GM23338 (cell line): ENCODE measurements around the gene PAX5. TPM values are rescaled to one million over a fixed set of nuclear protein-coding genes. Genes with fewer than 3 reads are reported as not detected.

Source experiments
- ATAC-seq: fragments of 200-7000 bp; cut with Tn5 transposase; 3 replicates; pipeline ENCODE4 v1.9.1; 2020
- DNase-seq: peaks from one replicate; pipeline ENCODE4 v3.0.0-alpha.2; 2015; ENCODE audit warnings: low spot score
- H2AFZ ChIP-seq: fragments of 200-600 bp; sonication (generic); 2 replicates; pipeline ENCODE4 v1.8.0; 2016; ENCODE audit warnings: antibody characterized with exemption, mild to moderate bottlenecking, moderate library complexity
- H3F3A ChIP-seq: fragments of 200-600 bp; sonication (generic); replicated peaks from 2 replicates; pipeline ENCODE4 v1.8.0; 2017; ENCODE audit warnings: antibody characterized with exemption, mixed run types, low read depth
- H3K27ac ChIP-seq: fragments of 200-600 bp; sonication (generic); 2 replicates; pipeline ENCODE4 v1.6.1; 2016; ENCODE audit warnings: low read depth
- H3K27me3 ChIP-seq: fragments of 200-600 bp; sonication (generic); 2 replicates; pipeline ENCODE4 v1.8.0; 2016; ENCODE audit warnings: mild to moderate bottlenecking, mixed run types, moderate library complexity; ENCODE audit not compliant: insufficient read depth
- H3K36me3 ChIP-seq: fragments of 200-600 bp; sonication (generic); 2 replicates; pipeline ENCODE4 v1.8.0; 2016; ENCODE audit warnings: mild to moderate bottlenecking; ENCODE audit not compliant: insufficient read depth
- H3K4me1 ChIP-seq: fragments of 200-600 bp; sonication (generic); 2 replicates; pipeline ENCODE4 v1.8.0; 2016; ENCODE audit warnings: mild to moderate bottlenecking, moderate library complexity; ENCODE audit not compliant: insufficient read depth
- H3K4me2 ChIP-seq: fragments of 200-600 bp; sonication (generic); 2 replicates; pipeline ENCODE4 v1.7.1; 2017; ENCODE audit warnings: mixed run types
- H3K4me3 ChIP-seq: fragments of 200-600 bp; sonication (generic); 2 replicates; pipeline ENCODE4 v1.6.1; 2016; ENCODE audit warnings: mixed run types
- H3K79me2 ChIP-seq: fragments of 200-600 bp; sonication (generic); replicated peaks from 2 replicates; pipeline ENCODE4 v1.8.0; 2017; ENCODE audit warnings: mild to moderate bottlenecking; ENCODE audit not compliant: insufficient read depth
- H3K9me2 ChIP-seq: fragments of 200-600 bp; sonication (generic); 2 replicates; pipeline ENCODE4 v1.8.0; 2017; ENCODE audit not compliant: insufficient read depth
- H4K20me1 ChIP-seq: fragments of 200-600 bp; sonication (generic); replicated peaks from 2 replicates; pipeline ENCODE4 v1.8.0; 2017; ENCODE audit warnings: mild to moderate bottlenecking; ENCODE audit not compliant: insufficient read depth
- H3K27ac Mint-ChIP-seq: 2 replicates; pipeline ENCODE4 v1.8.0; 2020; ENCODE audit warnings: inconsistent platforms, mild to moderate bottlenecking, moderate library complexity, mixed read lengths
- H3K27me3 Mint-ChIP-seq: 3 replicates; pipeline ENCODE4 v1.8.0; 2022; ENCODE audit warnings: low read depth, mild to moderate bottlenecking, moderate library complexity, mixed read lengths, inconsistent platforms; ENCODE audit not compliant: insufficient read depth, poor library complexity
- H3K36me3 Mint-ChIP-seq: 3 replicates; pipeline ENCODE4 v1.8.0; 2021; ENCODE audit warnings: low read depth, mild to moderate bottlenecking, inconsistent platforms, moderate library complexity, mixed read lengths
- H3K4me1 Mint-ChIP-seq: 3 replicates; pipeline ENCODE4 v1.8.0; 2020; ENCODE audit warnings: mild to moderate bottlenecking, inconsistent platforms, mixed read lengths
- H3K4me3 Mint-ChIP-seq: 3 replicates; pipeline ENCODE4 v1.8.0; 2021; ENCODE audit warnings: moderate library complexity, mild to moderate bottlenecking, inconsistent platforms, mixed read lengths
- H3K9me3 Mint-ChIP-seq: 3 replicates; pipeline ENCODE4 v1.8.0; 2020; ENCODE audit warnings: moderate library complexity, mild to moderate bottlenecking, inconsistent platforms, mixed read lengths
- EZH2 ChIP-seq: fragments of 200-600 bp; sonication (generic); IDR thresholded peaks from one replicate; pipeline ENCODE4 v1.8.0; 2017; ENCODE audit warnings: antibody characterized with exemption, mild to moderate bottlenecking, low read depth; ENCODE audit not compliant: unreplicated experiment
- NANOG ChIP-seq: IDR thresholded peaks from 2 replicates; pipeline ENCODE4 v1.6.1; 2016; ENCODE audit warnings: antibody characterized with exemption, borderline replicate concordance
- polyA plus RNA-seq: library from polyadenylated mRNA; unstranded; fragments of >200 nt; fragmentation: Nextera tagmentation; extraction: Ambion mirVana; gene quantifications from 2 replicates; pipeline ENCODE4 v1.2.1, GENCODE V29; 2016
- total RNA-seq: library from RNA; depleted of rRNA; stranded (reverse); fragments of >200 nt; shearing (Covaris generic); gene quantifications from 2 replicates; pipeline ENCODE4 v1.2.3, GENCODE V29; 2014
- TF ChIP-seq, protein P1 (sequence below), 2 experiments: fragments of 200-600 bp in 1 of 2; sonication (generic) in 1 of 2; conservative IDR thresholded peaks; 2 replicates each; pipeline versions ENCODE4 v1.5.1 to v1.6.1; 2016 to 2017; ENCODE audit warnings: antibody characterized with exemption in 2 of 2, low read depth in 2 of 2, mild to moderate bottlenecking in 2 of 2, moderate library complexity in 1 of 2
- TF ChIP-seq, protein P2 (sequence below): fragments of 250-450 bp; sonication (Bioruptor Pico); IDR thresholded peaks from 2 replicates; pipeline ENCODE4 v1.5.0; 2020; ENCODE audit warnings: mild to moderate bottlenecking, moderate library complexity

The PAX5 gene
- total and polyA plus RNA-seq, 2 experiments from 2014 or later = 0.17 to 0.60 TPM

DNA sequence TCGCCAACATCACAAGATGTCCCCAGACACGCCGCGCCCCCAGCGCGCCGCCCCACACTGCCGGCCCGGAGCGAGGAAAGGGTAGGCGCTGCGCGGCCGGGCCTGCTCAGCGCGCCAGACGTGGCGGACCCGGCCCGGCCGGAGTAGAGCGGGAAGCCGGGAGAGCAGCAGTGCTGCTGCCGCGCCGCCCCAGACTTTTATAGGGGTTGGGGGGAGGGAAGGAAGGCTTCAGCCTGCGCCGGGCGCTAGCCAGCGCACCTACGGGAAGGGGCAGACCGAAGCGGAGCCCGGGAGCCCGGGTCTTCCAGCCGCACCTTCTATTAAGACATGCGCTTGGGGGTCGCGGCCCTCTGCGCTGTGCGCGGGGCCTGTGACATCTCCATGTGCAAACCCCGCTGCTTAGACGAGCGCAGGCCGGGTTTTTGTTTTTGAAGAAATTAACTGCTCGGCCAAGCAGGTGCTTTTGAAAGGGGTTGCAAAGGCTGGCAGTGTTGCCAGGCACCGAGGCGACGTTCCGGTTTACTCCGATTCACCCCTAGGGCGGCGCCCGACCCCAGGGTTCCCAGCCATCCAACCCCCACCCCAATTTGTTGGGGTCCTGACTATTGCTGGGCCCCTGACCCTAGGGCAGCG is 353 bp upstream of the PAX5 start (continued):
- TF ChIP-seq NANOG (no peak), EZH2 (peak; percentile 82)
- TF ChIP-seq, protein P1, sequence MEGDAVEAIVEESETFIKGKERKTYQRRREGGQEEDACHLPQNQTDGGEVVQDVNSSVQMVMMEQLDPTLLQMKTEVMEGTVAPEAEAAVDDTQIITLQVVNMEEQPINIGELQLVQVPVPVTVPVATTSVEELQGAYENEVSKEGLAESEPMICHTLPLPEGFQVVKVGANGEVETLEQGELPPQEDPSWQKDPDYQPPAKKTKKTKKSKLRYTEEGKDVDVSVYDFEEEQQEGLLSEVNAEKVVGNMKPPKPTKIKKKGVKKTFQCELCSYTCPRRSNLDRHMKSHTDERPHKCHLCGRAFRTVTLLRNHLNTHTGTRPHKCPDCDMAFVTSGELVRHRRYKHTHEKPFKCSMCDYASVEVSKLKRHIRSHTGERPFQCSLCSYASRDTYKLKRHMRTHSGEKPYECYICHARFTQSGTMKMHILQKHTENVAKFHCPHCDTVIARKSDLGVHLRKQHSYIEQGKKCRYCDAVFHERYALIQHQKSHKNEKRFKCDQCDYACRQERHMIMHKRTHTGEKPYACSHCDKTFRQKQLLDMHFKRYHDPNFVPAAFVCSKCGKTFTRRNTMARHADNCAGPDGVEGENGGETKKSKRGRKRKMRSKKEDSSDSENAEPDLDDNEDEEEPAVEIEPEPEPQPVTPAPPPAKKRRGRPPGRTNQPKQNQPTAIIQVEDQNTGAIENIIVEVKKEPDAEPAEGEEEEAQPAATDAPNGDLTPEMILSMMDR (conservative IDR thresholded peaks at IDR 0.05; ENCODE audit: low read depth in 2 of 2) = peak; percentile 59 to 71

- Histone ChIP-seq H3F3A (peaks cover 44% of the 10 kb centered on the region), H3K9me2 (no peaks in the 10 kb centered on the region), H3K36me3 (no peaks in the 10 kb centered on the region; the same call in 1 of the 2 replicates), H3K4me2 (no peak overlapping the region), H3K79me2 (no peaks in the 10 kb centered on the region), H3K27me3 (peaks cover 100% of the 10 kb centered on the region), H4K20me1 (peaks cover 11% of the 10 kb centered on the region), H3K4me3 (peak overlapping the region; percentile 72; the same call in 1 of the 2 replicates), H3K27ac (no peak overlapping the region), H2AFZ (no peak overlapping the region), H3K4me1 (peaks cover 45% of the 10 kb centered on the region)
- Mint-ChIP-seq H3K27ac (no peak overlapping the region), H3K4me1 (peaks cover 32% of the 10 kb centered on the region), H3K36me3 (peaks cover 4% of the 10 kb centered on the region; the same call in 1 of the 3 replicates), H3K4me3 (peak overlapping the region; percentile 71), H3K27me3 (peaks cover 99% of the 10 kb centered on the region), H3K9me3 (peaks cover 6% of the 10 kb centered on the region; the same call in 2 of the 3 replicates)
- no peak for ATAC-seq
- TF ChIP-seq, protein P1 (conservative IDR thresholded peaks at IDR 0.05; ENCODE audit: low read depth in 2 of 2) = no peak
- TF ChIP-seq, protein P2, sequence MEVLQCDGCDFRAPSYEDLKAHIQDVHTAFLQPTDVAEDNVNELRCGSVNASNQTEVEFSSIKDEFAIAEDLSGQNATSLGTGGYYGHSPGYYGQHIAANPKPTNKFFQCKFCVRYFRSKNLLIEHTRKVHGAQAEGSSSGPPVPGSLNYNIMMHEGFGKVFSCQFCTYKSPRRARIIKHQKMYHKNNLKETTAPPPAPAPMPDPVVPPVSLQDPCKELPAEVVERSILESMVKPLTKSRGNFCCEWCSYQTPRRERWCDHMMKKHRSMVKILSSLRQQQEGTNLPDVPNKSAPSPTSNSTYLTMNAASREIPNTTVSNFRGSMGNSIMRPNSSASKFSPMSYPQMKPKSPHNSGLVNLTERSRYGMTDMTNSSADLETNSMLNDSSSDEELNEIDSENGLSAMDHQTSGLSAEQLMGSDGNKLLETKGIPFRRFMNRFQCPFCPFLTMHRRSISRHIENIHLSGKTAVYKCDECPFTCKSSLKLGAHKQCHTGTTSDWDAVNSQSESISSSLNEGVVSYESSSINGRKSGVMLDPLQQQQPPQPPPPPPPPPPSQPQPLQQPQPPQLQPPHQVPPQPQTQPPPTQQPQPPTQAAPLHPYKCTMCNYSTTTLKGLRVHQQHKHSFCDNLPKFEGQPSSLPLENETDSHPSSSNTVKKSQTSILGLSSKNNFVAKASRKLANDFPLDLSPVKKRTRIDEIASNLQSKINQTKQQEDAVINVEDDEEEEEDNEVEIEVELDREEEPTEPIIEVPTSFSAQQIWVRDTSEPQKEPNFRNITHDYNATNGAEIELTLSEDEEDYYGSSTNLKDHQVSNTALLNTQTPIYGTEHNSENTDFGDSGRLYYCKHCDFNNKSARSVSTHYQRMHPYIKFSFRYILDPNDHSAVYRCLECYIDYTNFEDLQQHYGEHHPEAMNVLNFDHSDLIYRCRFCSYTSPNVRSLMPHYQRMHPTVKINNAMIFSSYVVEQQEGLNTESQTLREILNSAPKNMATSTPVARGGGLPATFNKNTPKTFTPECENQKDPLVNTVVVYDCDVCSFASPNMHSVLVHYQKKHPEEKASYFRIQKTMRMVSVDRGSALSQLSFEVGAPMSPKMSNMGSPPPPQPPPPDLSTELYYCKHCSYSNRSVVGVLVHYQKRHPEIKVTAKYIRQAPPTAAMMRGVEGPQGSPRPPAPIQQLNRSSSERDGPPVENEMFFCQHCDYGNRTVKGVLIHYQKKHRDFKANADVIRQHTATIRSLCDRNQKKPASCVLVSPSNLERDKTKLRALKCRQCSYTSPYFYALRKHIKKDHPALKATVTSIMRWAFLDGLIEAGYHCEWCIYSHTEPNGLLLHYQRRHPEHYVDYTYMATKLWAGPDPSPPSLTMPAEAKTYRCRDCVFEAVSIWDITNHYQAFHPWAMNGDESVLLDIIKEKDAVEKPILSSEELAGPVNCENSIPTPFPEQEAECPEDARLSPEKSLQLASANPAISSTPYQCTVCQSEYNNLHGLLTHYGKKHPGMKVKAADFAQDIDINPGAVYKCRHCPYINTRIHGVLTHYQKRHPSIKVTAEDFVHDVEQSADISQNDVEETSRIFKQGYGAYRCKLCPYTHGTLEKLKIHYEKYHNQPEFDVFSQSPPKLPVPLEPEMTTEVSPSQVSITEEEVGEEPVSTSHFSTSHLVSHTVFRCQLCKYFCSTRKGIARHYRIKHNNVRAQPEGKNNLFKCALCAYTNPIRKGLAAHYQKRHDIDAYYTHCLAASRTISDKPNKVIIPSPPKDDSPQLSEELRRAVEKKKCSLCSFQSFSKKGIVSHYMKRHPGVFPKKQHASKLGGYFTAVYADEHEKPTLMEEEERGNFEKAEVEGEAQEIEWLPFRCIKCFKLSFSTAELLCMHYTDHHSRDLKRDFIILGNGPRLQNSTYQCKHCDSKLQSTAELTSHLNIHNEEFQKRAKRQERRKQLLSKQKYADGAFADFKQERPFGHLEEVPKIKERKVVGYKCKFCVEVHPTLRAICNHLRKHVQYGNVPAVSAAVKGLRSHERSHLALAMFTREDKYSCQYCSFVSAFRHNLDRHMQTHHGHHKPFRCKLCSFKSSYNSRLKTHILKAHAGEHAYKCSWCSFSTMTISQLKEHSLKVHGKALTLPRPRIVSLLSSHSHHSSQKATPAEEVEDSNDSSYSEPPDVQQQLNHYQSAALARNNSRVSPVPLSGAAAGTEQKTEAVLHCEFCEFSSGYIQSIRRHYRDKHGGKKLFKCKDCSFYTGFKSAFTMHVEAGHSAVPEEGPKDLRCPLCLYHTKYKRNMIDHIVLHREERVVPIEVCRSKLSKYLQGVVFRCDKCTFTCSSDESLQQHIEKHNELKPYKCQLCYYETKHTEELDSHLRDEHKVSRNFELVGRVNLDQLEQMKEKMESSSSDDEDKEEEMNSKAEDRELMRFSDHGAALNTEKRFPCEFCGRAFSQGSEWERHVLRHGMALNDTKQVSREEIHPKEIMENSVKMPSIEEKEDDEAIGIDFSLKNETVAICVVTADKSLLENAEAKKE = no peak
- DNase-seq = no peak
These were observed 927 bp downstream of the PAX5 start for GRCh38 chr9:37033141-37033540.
